HEK293T (cell line): ENCODE measurements around the gene SHISA3.

Experiments used
- CTCF ChIA-PET: fragments of 350-600 bp; formaldehyde crosslinking; extraction: SDS; loops from one replicate; lab custom pipeline; 2021; ENCODE audit warnings: antibody characterized with exemption, inconsistent platforms; lab: Yijun Ruan, JAX
- POLR2A ChIA-PET: fragments of 350-600 bp; formaldehyde crosslinking; extraction: SDS; loops from one replicate; lab custom pipeline; 2020; ENCODE audit warnings: antibody characterized with exemption, inconsistent platforms; lab: Yijun Ruan, JAX
- DNase-seq: peaks from one replicate; pipeline ENCODE4 v3.0.0; 2012; ENCODE audit warnings: mixed read lengths; ENCODE audit errors: extremely low spot score
- ARNT ChIP-seq: fragments of 450-650 bp; IDR thresholded peaks from 2 replicates; pipeline ENCODE4 v1.6.1; 2017; ENCODE audit warnings: mild to moderate bottlenecking
- BHLHE40 ChIP-seq: fragments of 450-650 bp; IDR thresholded peaks from 2 replicates; pipeline ENCODE4 v1.6.1; 2016; ENCODE audit warnings: mild to moderate bottlenecking, moderate library complexity, borderline replicate concordance
- CTBP1 ChIP-seq: fragments of 450-650 bp; IDR thresholded peaks from 2 replicates; pipeline ENCODE4 v1.6.1; 2016; ENCODE audit warnings: borderline replicate concordance
- ELF4 ChIP-seq: fragments of 450-650 bp; IDR thresholded peaks from 2 replicates; pipeline ENCODE4 v1.6.1; 2017; ENCODE audit warnings: antibody characterized with exemption
- FOXA1 ChIP-seq: fragments of 450-650 bp; IDR thresholded peaks from 2 replicates; pipeline ENCODE4 v1.6.1; 2016; ENCODE audit warnings: mild to moderate bottlenecking
- FOXK2 ChIP-seq: fragments of 450-650 bp; IDR thresholded peaks from 2 replicates; pipeline ENCODE4 v1.6.1; 2016; ENCODE audit warnings: mild to moderate bottlenecking
- FOXM1 ChIP-seq: fragments of 450-650 bp; IDR thresholded peaks from 2 replicates; pipeline ENCODE4 v1.6.1; 2017; ENCODE audit warnings: mild to moderate bottlenecking, borderline replicate concordance
- HDGF ChIP-seq: fragments of 450-650 bp; IDR thresholded peaks from 2 replicates; pipeline ENCODE4 v1.6.1; 2017; ENCODE audit warnings: antibody characterized with exemption, borderline replicate concordance
- L3MBTL2 ChIP-seq: fragments of 450-650 bp; conservative IDR thresholded peaks from 2 replicates; pipeline ENCODE4 v1.6.1; 2016; ENCODE audit warnings: mild to moderate bottlenecking
- LEF1 ChIP-seq: fragments of 450-650 bp; IDR thresholded peaks from 2 replicates; pipeline ENCODE4 v1.6.1; 2017; ENCODE audit warnings: mild to moderate bottlenecking, borderline replicate concordance
- NFRKB ChIP-seq: fragments of 450-650 bp; IDR thresholded peaks from 2 replicates; pipeline ENCODE4 v1.6.1; 2016; ENCODE audit warnings: mild to moderate bottlenecking, moderate library complexity
- SP1 ChIP-seq: fragments of 450-650 bp; IDR thresholded peaks from 2 replicates; pipeline ENCODE4 v1.6.1; 2017
- SUZ12 ChIP-seq: fragments of 450-650 bp; IDR thresholded peaks from 2 replicates; pipeline ENCODE4 v1.6.1; 2016; ENCODE audit warnings: mild to moderate bottlenecking
- TARDBP ChIP-seq: fragments of 450-650 bp; IDR thresholded peaks from 2 replicates; pipeline ENCODE4 v1.6.1; 2016
- ZNF384 ChIP-seq: fragments of 450-650 bp; IDR thresholded peaks from 2 replicates; pipeline ENCODE4 v1.6.1; 2016
- TF ChIP-seq, protein P1 (sequence below): fragments of 450-650 bp; IDR thresholded peaks from 2 replicates; pipeline ENCODE4 v1.6.1; 2016

Gene SHISA3

DNA sequence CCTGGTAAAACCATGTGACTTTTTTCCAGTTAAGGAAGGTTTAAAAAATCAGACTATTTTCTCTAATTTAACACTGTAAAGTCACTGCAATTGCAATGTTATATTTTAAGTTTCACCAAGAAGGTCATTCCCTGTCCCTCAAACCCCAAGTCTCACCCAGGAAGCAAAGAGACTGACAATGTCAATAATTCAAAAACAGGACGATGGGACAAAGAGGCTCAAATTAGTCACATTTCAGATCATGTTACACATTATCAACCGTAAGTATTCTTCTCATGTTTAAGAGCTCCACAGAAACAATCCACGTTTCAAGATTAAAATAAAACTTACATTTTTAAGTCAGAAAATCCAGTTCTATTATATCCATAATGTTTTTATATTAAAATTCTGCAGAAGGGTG lies 13.2 kb downstream of the SHISA3 start:
- CTCF ChIA-PET: interaction anchor here (1.2 kb wide), 1 partner anchor 10 kb away, joined by 4 read pairs; no protein-coding TSS in a partner anchor
- POLR2A ChIA-PET: no interaction called here

DNA sequence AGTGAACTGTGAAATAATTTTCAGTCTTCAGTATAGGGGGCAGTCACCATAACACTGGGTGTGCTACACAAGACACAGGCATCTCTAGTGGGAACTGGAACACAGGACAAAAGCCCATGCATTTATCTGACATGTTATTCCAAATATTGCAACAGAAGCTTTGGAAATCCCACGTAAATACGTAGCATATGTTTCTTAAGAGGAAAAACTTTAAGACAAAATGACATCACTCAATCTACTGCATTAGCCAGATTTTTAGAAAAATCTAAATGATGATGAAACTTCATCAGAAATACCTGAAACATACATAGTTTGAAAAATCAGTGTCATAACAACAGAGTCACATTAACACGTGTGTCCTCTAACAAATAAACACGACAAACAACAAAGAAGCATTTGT lies 14.5 kb downstream of the SHISA3 start:
- TF ChIP-seq ELF4 (no peak), SP1 (no peak), BHLHE40 (no peak), TARDBP (no peak), ARNT (no peak), L3MBTL2 (no peak), HDGF (no peak), NFRKB (no peak), SUZ12 (no peak), CTBP1 (no peak), FOXA1 (no peak), FOXK2 (no peak), LEF1 (no peak), FOXM1 (no peak), ZNF384 (no peak)
- TF ChIP-seq, protein P1, sequence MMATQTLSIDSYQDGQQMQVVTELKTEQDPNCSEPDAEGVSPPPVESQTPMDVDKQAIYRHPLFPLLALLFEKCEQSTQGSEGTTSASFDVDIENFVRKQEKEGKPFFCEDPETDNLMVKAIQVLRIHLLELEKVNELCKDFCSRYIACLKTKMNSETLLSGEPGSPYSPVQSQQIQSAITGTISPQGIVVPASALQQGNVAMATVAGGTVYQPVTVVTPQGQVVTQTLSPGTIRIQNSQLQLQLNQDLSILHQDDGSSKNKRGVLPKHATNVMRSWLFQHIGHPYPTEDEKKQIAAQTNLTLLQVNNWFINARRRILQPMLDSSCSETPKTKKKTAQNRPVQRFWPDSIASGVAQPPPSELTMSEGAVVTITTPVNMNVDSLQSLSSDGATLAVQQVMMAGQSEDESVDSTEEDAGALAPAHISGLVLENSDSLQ: no peak
- ChIA-PET CTCF (no interaction called here), POLR2A (no interaction called here)
- no peak for DNase-seq

More for the DNA sequence above, 13.2 kb downstream of the SHISA3 start:
- no peak for TF ChIP-seq NFRKB
- TF ChIP-seq ELF4: no peak
- TF ChIP-seq TARDBP: no peak
- TF ChIP-seq ARNT: no peak
- TF ChIP-seq BHLHE40: no peak
- TF ChIP-seq ZNF384: no peak
- TF ChIP-seq HDGF: no peak
- no peak for TF ChIP-seq CTBP1
- no peak for TF ChIP-seq FOXA1
- no peak for TF ChIP-seq LEF1
- TF ChIP-seq L3MBTL2: no peak
- TF ChIP-seq, protein P1: no peak
- TF ChIP-seq FOXK2: no peak
- no peak for TF ChIP-seq FOXM1
- DNase-seq: no peak

DNA sequence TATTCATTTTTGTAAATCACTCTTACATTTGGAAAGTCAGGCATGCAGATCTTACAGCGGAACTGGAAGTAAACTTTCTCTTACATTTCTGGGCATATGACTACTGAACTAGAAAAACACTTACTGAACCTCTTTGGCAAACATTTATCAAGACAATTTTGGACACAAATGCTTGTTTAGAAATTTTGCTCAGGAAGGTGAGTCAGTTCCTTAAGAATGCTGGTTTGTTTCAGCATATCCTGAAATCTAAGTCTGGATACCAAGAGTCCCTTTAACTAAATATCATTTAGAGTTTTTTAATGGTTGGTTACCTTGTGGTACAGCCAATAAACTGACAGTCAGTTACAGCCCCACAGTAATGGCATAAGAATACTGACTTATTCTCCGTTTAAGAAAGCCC lies 15.0 kb downstream of the SHISA3 start:
- TF ChIP-seq, protein P1: no peak
- TF ChIP-seq FOXA1 (no peak), BHLHE40 (no peak), FOXK2 (no peak), LEF1 (no peak), CTBP1 (no peak), L3MBTL2 (no peak), ELF4 (no peak), HDGF (no peak), TARDBP (no peak), FOXM1 (no peak), ARNT (no peak), NFRKB (no peak), SUZ12 (no peak), ZNF384 (no peak)
- no peak for DNase-seq
- ChIA-PET POLR2A (no interaction called here), CTCF (no interaction called here)

DNA sequence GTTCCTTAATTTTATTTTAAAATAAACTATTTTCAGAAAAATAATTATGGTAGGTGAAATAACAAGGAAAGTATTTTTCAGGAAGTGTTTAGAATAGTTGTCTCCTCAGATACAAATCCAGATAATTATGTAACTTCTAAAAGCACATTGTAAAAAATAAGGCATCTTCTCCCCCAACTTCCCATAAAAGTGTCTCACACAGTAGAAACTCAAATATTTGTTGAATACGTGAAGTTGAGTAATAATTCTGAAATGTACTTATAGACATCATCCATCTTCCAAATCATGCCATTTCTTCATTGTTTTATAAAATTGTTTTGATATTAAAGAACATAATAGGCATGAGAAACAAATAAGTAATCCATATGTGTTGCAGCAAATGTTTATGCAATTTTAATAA lies 18.0 kb downstream of the SHISA3 start:
- CTCF ChIA-PET: no interaction called here
- DNase-seq: no peak
- POLR2A ChIA-PET: interaction anchor here (0.7 kb wide), 1 partner anchor 267 kb away, joined by 3 read pairs; no protein-coding TSS in a partner anchor
- no peak for TF ChIP-seq L3MBTL2
- no peak for TF ChIP-seq NFRKB
- no peak for TF ChIP-seq CTBP1
- TF ChIP-seq, protein P1: no peak
- TF ChIP-seq TARDBP: no peak
- no peak for TF ChIP-seq ARNT
- TF ChIP-seq SP1: no peak
- no peak for TF ChIP-seq LEF1
- no peak for TF ChIP-seq FOXM1
- TF ChIP-seq HDGF: no peak
- no peak for TF ChIP-seq FOXA1
- no peak for TF ChIP-seq FOXK2
- TF ChIP-seq ELF4: no peak
- no peak for TF ChIP-seq BHLHE40
- TF ChIP-seq ZNF384: no peak
- no peak for TF ChIP-seq SUZ12

DNA sequence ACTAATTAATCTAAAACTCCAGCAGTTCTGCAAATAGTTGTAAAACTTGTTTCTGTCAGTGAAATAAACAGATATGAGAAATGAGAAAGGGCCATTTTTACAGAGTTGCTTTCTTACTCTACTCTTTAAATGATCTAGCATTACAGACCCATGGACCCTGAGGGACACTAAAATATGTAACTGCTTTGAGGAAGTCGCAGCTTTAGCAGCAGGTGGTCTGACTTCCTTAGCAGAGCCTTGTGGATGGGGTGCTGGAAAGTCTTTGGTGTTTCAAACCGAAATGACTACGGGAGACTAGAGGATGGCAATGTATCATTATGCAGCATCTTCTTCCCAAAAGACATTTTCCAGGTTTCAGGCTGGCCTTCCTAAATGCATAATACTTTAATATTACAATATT lies 18.7 kb downstream of the SHISA3 start:
- CTCF ChIA-PET: no interaction called here
- no peak for DNase-seq
- POLR2A ChIA-PET: no interaction called here
- TF ChIP-seq NFRKB (no peak), FOXM1 (no peak), CTBP1 (no peak), HDGF (no peak), ARNT (no peak), BHLHE40 (no peak), ZNF384 (no peak), FOXK2 (no peak), LEF1 (no peak), SUZ12 (no peak), FOXA1 (no peak)

DNA sequence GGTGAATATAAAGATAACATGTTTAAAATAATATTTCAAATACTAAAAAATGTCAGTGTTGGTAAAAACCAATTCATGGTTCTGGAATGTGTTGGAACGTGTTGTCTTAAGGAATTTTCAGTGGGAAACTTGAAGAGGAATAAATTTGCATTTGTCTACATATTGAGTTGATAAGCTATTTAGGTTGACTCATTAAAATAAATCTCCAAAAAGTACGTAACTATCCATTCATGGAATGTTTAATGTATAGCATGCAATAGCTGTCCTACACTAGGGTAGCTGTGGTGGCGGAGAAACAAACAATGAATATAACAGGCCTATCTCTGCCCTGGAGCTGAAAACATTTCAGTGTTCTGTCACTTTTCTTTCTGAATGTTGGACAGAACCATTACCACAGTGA lies 20.3 kb downstream of the SHISA3 start:
- DNase-seq: no peak
- TF ChIP-seq ZNF384: no peak
- TF ChIP-seq BHLHE40: no peak
- no peak for TF ChIP-seq L3MBTL2
- no peak for TF ChIP-seq FOXM1
- no peak for TF ChIP-seq ARNT
- no peak for TF ChIP-seq NFRKB
- TF ChIP-seq FOXK2: no peak
- TF ChIP-seq SUZ12: no peak
- no peak for TF ChIP-seq ELF4
- no peak for TF ChIP-seq TARDBP
- TF ChIP-seq, protein P1: no peak
- TF ChIP-seq CTBP1: no peak
- TF ChIP-seq HDGF: no peak
- TF ChIP-seq SP1: no peak
- TF ChIP-seq LEF1: no peak
- no peak for TF ChIP-seq FOXA1
- ChIA-PET POLR2A (no interaction called here), CTCF (no interaction called here)
